ENCODE results near the gene USP2.

DNA sequence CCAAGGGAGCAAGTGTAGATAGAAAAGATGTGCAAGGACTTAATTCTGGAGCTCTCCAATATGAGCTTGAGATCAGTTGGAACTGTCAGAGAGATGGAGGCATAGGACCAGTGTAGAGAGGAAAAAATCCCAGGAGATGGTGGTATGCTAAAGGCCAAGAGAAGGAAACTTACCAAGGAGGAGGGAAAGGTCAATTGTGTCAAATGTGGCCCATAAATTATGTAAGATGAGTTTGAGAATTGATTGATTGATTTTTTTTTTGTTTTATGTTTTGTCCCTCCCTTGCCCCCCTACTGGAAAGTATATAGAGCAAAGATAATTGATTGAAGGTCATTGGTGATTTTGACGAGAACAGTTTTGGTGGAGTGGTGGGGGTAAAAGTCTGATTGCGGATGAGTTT lies 2.8 kb upstream of the USP2 start:
- TF ChIP-seq, protein P1, sequence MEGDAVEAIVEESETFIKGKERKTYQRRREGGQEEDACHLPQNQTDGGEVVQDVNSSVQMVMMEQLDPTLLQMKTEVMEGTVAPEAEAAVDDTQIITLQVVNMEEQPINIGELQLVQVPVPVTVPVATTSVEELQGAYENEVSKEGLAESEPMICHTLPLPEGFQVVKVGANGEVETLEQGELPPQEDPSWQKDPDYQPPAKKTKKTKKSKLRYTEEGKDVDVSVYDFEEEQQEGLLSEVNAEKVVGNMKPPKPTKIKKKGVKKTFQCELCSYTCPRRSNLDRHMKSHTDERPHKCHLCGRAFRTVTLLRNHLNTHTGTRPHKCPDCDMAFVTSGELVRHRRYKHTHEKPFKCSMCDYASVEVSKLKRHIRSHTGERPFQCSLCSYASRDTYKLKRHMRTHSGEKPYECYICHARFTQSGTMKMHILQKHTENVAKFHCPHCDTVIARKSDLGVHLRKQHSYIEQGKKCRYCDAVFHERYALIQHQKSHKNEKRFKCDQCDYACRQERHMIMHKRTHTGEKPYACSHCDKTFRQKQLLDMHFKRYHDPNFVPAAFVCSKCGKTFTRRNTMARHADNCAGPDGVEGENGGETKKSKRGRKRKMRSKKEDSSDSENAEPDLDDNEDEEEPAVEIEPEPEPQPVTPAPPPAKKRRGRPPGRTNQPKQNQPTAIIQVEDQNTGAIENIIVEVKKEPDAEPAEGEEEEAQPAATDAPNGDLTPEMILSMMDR (IDR thresholded peaks at IDR 0.05), result no peak
- no peak for TF ChIP-seq POLR2A (IDR thresholded peaks at IDR 0.05)
- no peak for TF ChIP-seq POLR2AphosphoS5 (IDR thresholded peaks at IDR 0.05)
